Psoas muscle (tissue), 8 donors: ENCODE data around the gene PTCD3. TPM values are rescaled to one million over a fixed set of nuclear protein-coding genes. Genes with fewer than 3 reads are reported as not detected.

Experiments used
- ATAC-seq, 4 donors: fragments of 200-7000 bp; cut with Tn5 transposase; one replicate each; pipeline ENCODE4 v1.9.1; 2020; ENCODE audit warnings: moderate library complexity in 3 of 4, mild to moderate bottlenecking in 2 of 4
- DNase-seq, 2 donors: peaks; one replicate each; pipeline ENCODE4 v3.0.0-alpha.2; 2020
- H3K27ac ChIP-seq: fragments of 200-600 bp; one replicate; pipeline ENCODE4 v1.8.0; 2022
- H3K27me3 ChIP-seq, 3 donors: fragments of 200-600 bp in 1 of 3; one replicate each; pipeline versions ENCODE4 v1.6.1 to v1.8.0; 2013 to 2022; ENCODE audit warnings: low read length in 2 of 3, mild to moderate bottlenecking in 2 of 3, moderate library complexity in 1 of 3; ENCODE audit not compliant: insufficient read depth in 3 of 3
- H3K36me3 ChIP-seq, 2 donors: fragments of 200-600 bp in 1 of 2; one replicate each; pipeline versions ENCODE4 v1.6.1 to v1.8.0; 2013 to 2022; ENCODE audit warnings: low read depth in 1 of 2, mild to moderate bottlenecking in 1 of 2, moderate library complexity in 1 of 2; ENCODE audit not compliant: insufficient read depth in 1 of 2
- H3K4me1 ChIP-seq: fragments of 200-600 bp; one replicate; pipeline ENCODE4 v1.8.0; 2022
- H3K4me3 ChIP-seq: fragments of 200-600 bp; one replicate; pipeline ENCODE4 v1.8.0; 2022; ENCODE audit warnings: mild to moderate bottlenecking
- H3K9me3 ChIP-seq: fragments of 200-600 bp; one replicate; pipeline ENCODE4 v1.8.0; 2022
- WGBS, 3 donors: extraction: QIAGEN DNeasy Blood & Tissue Kit; methylation state at CpG; one replicate each; pipeline versions ENCODE4 v1.1.6 to v1.1.7; 2013; 5-methylcytosine and 5-hydroxymethylcytosine counted together
- intact Hi-C, 2 donors: fragments of 100-400 bp; cut with DNase I; formaldehyde crosslinking; loops; one replicate each; pipeline versions ENCODE4 v1.11.0 to v1.14.2; 2022
- long read RNA-seq, 2 donors: library from polyadenylated mRNA; unstranded; transcript quantifications; one replicate each; pipeline ENCODE4 v2.0.0, GENCODE V29; 2021
- polyA plus RNA-seq, 3 donors: library from polyadenylated mRNA; stranded (reverse); fragments of 200-250 nt; gene quantifications; one replicate each; pipeline ENCODE4 v1.2.3, GENCODE V29; 2013
- total RNA-seq, 4 donors: library from RNA; stranded (reverse); fragmentation: NEBNext Ultra II Directional in 2 of 4; extraction: Animal tissue kit (Norgen Biotek cat#: 25700) in 2 of 4; gene quantifications; one replicate each; pipeline versions ENCODE4 v1.2.1 to v1.2.4, GENCODE V29; 2021 to 2023
- TF ChIP-seq, protein P1 (sequence below): fragments of 200-600 bp; IDR thresholded peaks from one replicate; pipeline ENCODE4 v1.8.0; 2022; ENCODE audit warnings: antibody characterized with exemption
- donor health status: healthy with polysubstance abuse.
- donor health status: DM: no; HTN: no; CAD: no; lungs with moderate emphysema.
- donor health status: Bipolar disorder and iron deficiency.
- donor health status: healthy.
- donor health status: DM: yes; HTN: yes; CAD: no.
- donor health status: DM: no; HTN: no; CAD: no.
- donor health status: DM: no; HTN: no; CAD: no.
- donor health status: DM: yes; HTN: yes; CAD: no.

Gene PTCD3
- total RNA-seq: 100 to 1,000 TPM in 3 of 4 donors, 10 to 100 TPM in 1; 92.5 to 148 (median 113) TPM
- polyA plus RNA-seq: 10 to 100 TPM; 32.8 to 56.3 (median 42.9) TPM
- long read RNA-seq, donor 1, full-length matches to known transcripts: 27 of 37 reads
- long read RNA-seq, donor 1, partial matches to known transcripts: 1 of 37 reads
- long read RNA-seq, donor 1, other reads (novel, unspliced or antisense): 9 of 37 reads
- long read RNA-seq, donor 2, full-length matches to known transcripts: 40 of 62 reads
- long read RNA-seq, donor 2, partial matches to known transcripts: 3 of 62 reads
- long read RNA-seq, donor 2, other reads (novel, unspliced or antisense): 19 of 62 reads

DNA sequence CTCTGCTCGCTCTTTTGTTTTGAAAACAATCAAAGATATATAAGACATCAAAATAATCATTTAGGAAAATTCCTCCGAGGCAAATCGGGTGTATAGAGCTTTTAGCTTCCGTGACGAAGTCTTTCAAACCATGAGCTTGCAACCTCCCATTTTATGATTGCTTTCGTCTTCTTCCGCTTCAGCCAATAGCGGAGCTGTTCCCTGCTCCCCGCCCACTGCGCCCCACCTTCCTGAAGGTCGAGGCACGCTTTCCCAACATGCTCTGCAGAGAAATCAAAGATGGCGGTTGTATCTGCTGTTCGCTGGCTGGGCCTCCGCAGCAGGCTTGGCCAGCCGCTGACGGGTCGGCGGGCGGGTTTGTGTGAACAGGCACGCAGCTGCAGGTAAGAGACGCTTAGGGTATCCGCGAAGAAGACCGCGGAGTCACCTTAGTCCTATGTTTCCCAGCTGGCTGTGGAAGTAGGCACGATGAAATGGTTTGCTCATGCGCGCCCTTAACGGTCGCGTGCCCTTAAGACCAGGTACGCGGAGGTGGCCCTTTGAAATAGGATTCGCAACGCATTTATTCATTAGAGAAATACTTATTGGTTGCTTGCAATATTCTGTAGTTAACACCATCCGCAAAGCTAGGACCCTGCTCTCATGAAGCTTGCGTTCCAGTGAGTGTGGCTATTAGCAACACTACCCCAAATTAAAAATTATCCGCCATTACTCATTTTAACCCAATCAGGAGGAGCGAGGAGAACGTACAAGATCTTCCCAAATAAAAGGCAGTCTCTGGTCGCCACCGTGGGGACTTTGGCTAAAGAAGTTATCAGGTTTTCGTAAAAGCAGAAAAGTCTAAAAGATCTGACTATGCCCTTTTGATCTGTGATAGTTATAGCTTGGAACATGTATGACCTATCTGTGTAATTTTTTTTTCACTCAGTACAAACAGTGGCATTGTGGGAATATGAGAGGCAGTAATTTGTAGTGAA lies at the start of gene PTCD3:
Gene PTCD3, plus strand, starts transcription at position 267 of the 977 bp plus-strand sequence. Its CDS starts 13 bp downstream, at position 280.
- TF ChIP-seq, protein P1, sequence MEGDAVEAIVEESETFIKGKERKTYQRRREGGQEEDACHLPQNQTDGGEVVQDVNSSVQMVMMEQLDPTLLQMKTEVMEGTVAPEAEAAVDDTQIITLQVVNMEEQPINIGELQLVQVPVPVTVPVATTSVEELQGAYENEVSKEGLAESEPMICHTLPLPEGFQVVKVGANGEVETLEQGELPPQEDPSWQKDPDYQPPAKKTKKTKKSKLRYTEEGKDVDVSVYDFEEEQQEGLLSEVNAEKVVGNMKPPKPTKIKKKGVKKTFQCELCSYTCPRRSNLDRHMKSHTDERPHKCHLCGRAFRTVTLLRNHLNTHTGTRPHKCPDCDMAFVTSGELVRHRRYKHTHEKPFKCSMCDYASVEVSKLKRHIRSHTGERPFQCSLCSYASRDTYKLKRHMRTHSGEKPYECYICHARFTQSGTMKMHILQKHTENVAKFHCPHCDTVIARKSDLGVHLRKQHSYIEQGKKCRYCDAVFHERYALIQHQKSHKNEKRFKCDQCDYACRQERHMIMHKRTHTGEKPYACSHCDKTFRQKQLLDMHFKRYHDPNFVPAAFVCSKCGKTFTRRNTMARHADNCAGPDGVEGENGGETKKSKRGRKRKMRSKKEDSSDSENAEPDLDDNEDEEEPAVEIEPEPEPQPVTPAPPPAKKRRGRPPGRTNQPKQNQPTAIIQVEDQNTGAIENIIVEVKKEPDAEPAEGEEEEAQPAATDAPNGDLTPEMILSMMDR: no peak
- Histone ChIP-seq H3K4me3 (peak within 1 kb of the TSS; percentile 77), H3K9me3 (no peaks in the 10 kb centered on the region), H3K27ac (peak within 1 kb of the TSS; percentile 86), H3K36me3 (peaks cover 8 to 45% of the 10 kb centered on the region in 2 donors), H3K4me1 (peaks cover 45% of the 10 kb centered on the region), H3K27me3 (no peaks in the 10 kb centered on the region)
- intact Hi-C loops: no loop called here
- DNase-seq: peak; percentile 95 to 97
- peak; percentile 95 to 96 (median 95) for ATAC-seq
- WGBS, 3 donors: 0% methylated on average over 44 of the region's 44 CpGs

DNA sequence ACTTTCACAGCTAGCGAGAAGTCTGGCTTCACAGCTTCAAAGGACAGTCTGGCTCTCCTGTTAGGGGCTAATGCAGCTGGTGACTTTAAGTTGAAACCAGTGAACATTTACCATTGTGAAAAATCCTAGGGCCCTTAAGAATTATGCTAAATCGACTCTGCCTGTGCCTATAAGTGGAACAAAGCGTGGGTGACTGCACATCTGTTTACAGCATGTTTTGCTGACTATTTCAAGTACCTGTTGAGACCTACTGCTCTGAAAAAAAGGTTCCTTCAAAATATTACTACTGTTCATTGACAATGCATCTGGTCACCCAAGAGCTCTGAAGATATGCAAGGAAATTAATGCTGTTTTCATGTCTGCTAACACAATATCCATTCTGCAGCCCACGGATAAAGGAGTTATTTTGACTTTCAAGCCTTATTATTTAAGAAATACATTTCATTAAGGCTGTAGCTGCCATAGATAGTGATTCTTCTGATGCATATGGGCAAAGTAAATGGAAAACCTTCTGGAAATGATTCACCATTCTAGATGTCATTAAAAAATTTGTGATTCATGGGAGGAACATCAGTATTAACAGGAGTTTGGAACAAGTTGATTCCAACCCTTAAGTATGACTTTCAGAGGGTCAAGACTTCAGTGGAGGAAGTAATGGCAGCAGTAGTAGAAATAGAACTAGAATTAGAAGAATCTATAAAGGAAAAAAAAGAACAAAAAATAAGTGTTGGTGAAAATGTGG lies 49.3 kb upstream of the PTCD3 start:
- Histone ChIP-seq H3K4me3 (no peak overlapping the region), H3K36me3 (peaks cover 6 to 89% of the 10 kb centered on the region in 2 donors), H3K27me3 (no peaks in the 10 kb centered on the region), H3K9me3 (no peaks in the 10 kb centered on the region), H3K27ac (no peak overlapping the region), H3K4me1 (no peaks in the 10 kb centered on the region)
- DNase-seq (no peak), ATAC-seq (no peak)
- intact Hi-C loops: no loop called here
- TF ChIP-seq, protein P1: no peak
- WGBS, 3 donors: 94 to 97% (median 94%) methylated on average over 4 of the region's 4 CpGs

DNA sequence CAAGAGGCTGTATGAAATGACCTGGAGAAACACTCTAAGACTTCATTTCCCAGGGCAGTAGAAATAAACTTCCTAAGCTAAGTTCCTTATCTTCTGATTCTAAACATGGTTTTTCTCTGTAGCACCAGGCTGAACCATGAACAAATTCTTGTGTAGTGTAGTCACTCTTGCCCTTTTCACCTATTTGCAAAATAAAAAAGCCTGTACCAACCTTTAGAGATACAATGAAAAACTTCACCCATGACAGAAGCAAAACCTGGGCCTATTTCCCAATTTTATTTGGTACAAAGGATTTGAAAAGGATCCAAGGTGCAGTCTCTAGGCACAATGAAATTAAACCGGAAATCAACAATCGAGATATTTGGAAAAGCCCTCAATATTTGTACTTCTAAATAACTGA lies 44.0 kb upstream of the PTCD3 start:
- WGBS, 3 donors: 56 to 60% (median 59%) methylated on average over 2 of the region's 2 CpGs
- TF ChIP-seq, protein P1: no peak
- no peaks in the 10 kb centered on the region for H3K27me3 ChIP-seq
- intact Hi-C loops: no loop called here
- peaks cover 10 to 84% of the 10 kb centered on the region in 2 donors for H3K36me3 ChIP-seq
- ATAC-seq: no peak
- no peak for DNase-seq
- no peak overlapping the region for H3K4me3 ChIP-seq
- peaks cover 8% of the 10 kb centered on the region for H3K4me1 ChIP-seq
- H3K9me3 ChIP-seq: no peaks in the 10 kb centered on the region
- no peak overlapping the region for H3K27ac ChIP-seq

DNA sequence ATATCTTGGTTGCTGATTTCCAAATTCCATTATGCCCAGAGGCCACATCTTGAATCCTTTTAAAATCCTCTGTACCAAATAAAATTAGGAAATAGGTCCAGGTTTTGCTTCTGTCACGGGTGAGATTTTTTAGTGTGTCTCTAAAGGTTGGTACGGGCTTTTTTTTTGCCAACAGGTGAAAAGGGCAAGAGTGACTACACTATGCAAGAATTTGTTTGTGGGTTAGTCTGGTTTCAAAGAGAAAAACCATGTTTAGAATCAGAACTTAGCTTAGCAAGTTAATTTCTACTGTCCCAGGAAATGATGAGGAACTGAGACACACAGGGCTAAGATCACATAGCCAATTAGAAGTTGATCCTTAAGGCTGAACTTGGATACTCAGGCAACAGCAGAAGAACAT lies 42.0 kb upstream of the PTCD3 start:
- Histone ChIP-seq H3K27ac (no peak overlapping the region), H3K36me3 (peaks cover 10 to 76% of the 10 kb centered on the region in 2 donors), H3K4me3 (no peak overlapping the region), H3K27me3 (no peaks in the 10 kb centered on the region), H3K4me1 (peaks cover 22% of the 10 kb centered on the region), H3K9me3 (no peaks in the 10 kb centered on the region)
- no peak for DNase-seq
- TF ChIP-seq, protein P1: no peak
- WGBS, 3 donors: 73 to 98% (median 84%) methylated on average over 2 of the region's 2 CpGs
- intact Hi-C loops: no loop called here
- no peak for ATAC-seq
